ENCODE data around the gene GAS7. TPM values are rescaled to one million over a fixed set of nuclear protein-coding genes. Genes with fewer than 3 reads are reported as not detected.

The GAS7 gene
- total RNA-seq, 2 experiments from 2014 or later, result 0.60 to 1.3 TPM

- peaks cover 7% of the 10 kb centered on the region for H3K9me3 Mint-ChIP-seq (ENCODE audit: low read depth)
- no peaks in the 10 kb centered on the region for H3K36me3 Mint-ChIP-seq (ENCODE audit: low read depth)
- no peak for ATAC-seq
- DNase-seq, result no peak
- no peaks in the 10 kb centered on the region for H3K27me3 Mint-ChIP-seq
- intact Hi-C loops (cut with DNase I, micrococcal nuclease), result loop anchor here in 1 of 2 experiments (10.0 kb wide), 1 partner anchor 61 kb away; no protein-coding TSS in a partner anchor
- H3K27ac Mint-ChIP-seq, result no peak overlapping the region
- ChIA-PET POLR2A (no interaction called here), CTCF (interaction anchor here (0.6 kb wide), 1 partner anchor 161 kb away, joined by 3 read pairs; no protein-coding TSS in a partner anchor)
- H3K4me1 Mint-ChIP-seq, result no peaks in the 10 kb centered on the region
- no peak overlapping the region for H3K4me3 Mint-ChIP-seq
Measured at GRCh38 chr17:10073941-10074340, 124.5 kb downstream of the GAS7 start.

GRCh38 chr17:10072556-10073425 is 125.6 kb downstream of the GAS7 start:
- POLR2A ChIA-PET, result interaction anchor here (0.5 kb wide), 1 partner anchor 13 kb away, joined by 3 read pairs; no protein-coding TSS in a partner anchor
- H3K36me3 Mint-ChIP-seq (ENCODE audit: low read depth), result no peaks in the 10 kb centered on the region
- intact Hi-C loops (cut with DNase I, micrococcal nuclease), result loop anchor here in 1 of 2 experiments (10.0 kb wide), 1 partner anchor 62 kb away; no protein-coding TSS in a partner anchor
- H3K4me3 Mint-ChIP-seq, result no peak overlapping the region
- no peaks in the 10 kb centered on the region for H3K4me1 Mint-ChIP-seq
- no peaks in the 10 kb centered on the region for H3K27me3 Mint-ChIP-seq
- ATAC-seq (no peak), DNase-seq (no peak)
- CTCF ChIA-PET, result no interaction called here
- H3K9me3 Mint-ChIP-seq (ENCODE audit: low read depth), result peaks cover 6% of the 10 kb centered on the region
- no peak overlapping the region for H3K27ac Mint-ChIP-seq

GRCh38 chr17:10072086-10072485 is 126.3 kb downstream of the GAS7 start:
- ATAC-seq (no peak), DNase-seq (no peak)
- Mint-ChIP-seq H3K4me3 (no peak overlapping the region), H3K27me3 (no peaks in the 10 kb centered on the region), H3K36me3 (ENCODE audit: low read depth) (no peaks in the 10 kb centered on the region), H3K9me3 (ENCODE audit: low read depth) (peaks cover under 1% of the 10 kb centered on the region), H3K4me1 (no peaks in the 10 kb centered on the region), H3K27ac (no peak overlapping the region)
- intact Hi-C loops (cut with DNase I, micrococcal nuclease), result loop anchor here in 1 of 2 experiments (10.0 kb wide), 1 partner anchor 63 kb away; no protein-coding TSS in a partner anchor
- POLR2A ChIA-PET, result no interaction called here
- CTCF ChIA-PET, result no interaction called here

GRCh38 chr17:10071141-10071540 is 127.3 kb downstream of the GAS7 start:
- ChIA-PET CTCF (no interaction called here), POLR2A (no interaction called here)
- ATAC-seq, result no peak
- intact Hi-C loops (cut with DNase I, micrococcal nuclease), result loop anchor here in 1 of 2 experiments (10.0 kb wide), 1 partner anchor 64 kb away; no protein-coding TSS in a partner anchor
- Mint-ChIP-seq H3K4me3 (no peak overlapping the region), H3K36me3 (ENCODE audit: low read depth) (no peaks in the 10 kb centered on the region), H3K4me1 (no peaks in the 10 kb centered on the region), H3K27me3 (no peaks in the 10 kb centered on the region), H3K9me3 (ENCODE audit: low read depth) (no peaks in the 10 kb centered on the region), H3K27ac (no peak overlapping the region)
- DNase-seq, result no peak

GRCh38 chr17:10070690-10071089 is 127.7 kb downstream of the GAS7 start:
- CTCF ChIA-PET, result no interaction called here
- Mint-ChIP-seq H3K36me3 (ENCODE audit: low read depth) (no peaks in the 10 kb centered on the region), H3K9me3 (ENCODE audit: low read depth) (no peaks in the 10 kb centered on the region), H3K27ac (no peak overlapping the region), H3K27me3 (no peaks in the 10 kb centered on the region), H3K4me1 (no peaks in the 10 kb centered on the region), H3K4me3 (no peak overlapping the region)
- intact Hi-C loops (cut with DNase I, micrococcal nuclease), result loop anchor here in 1 of 2 experiments (10.0 kb wide), 1 partner anchor 64 kb away; no protein-coding TSS in a partner anchor
- ATAC-seq (no peak), DNase-seq (no peak)
- POLR2A ChIA-PET, result no interaction called here

GRCh38 chr17:10069301-10069700 is 129.1 kb downstream of the GAS7 start:
- no peaks in the 10 kb centered on the region for H3K36me3 Mint-ChIP-seq (ENCODE audit: low read depth)
- H3K4me3 Mint-ChIP-seq, result no peak overlapping the region
- intact Hi-C loops (cut with DNase I, micrococcal nuclease), result no loop called here
- ChIA-PET CTCF (no interaction called here), POLR2A (no interaction called here)
- H3K4me1 Mint-ChIP-seq, result no peaks in the 10 kb centered on the region
- no peaks in the 10 kb centered on the region for H3K27me3 Mint-ChIP-seq
- DNase-seq (no peak), ATAC-seq (no peak)
- no peak overlapping the region for H3K27ac Mint-ChIP-seq
- peaks cover 3% of the 10 kb centered on the region for H3K9me3 Mint-ChIP-seq (ENCODE audit: low read depth)

- ATAC-seq (no peak), DNase-seq (no peak)
- no peak overlapping the region for H3K27ac Mint-ChIP-seq
- peaks cover 3% of the 10 kb centered on the region for H3K9me3 Mint-ChIP-seq (ENCODE audit: low read depth)
- H3K27me3 Mint-ChIP-seq, result no peaks in the 10 kb centered on the region
- no peaks in the 10 kb centered on the region for H3K36me3 Mint-ChIP-seq (ENCODE audit: low read depth)
- intact Hi-C loops (cut with DNase I, micrococcal nuclease), result no loop called here
- POLR2A ChIA-PET, result no interaction called here
- H3K4me1 Mint-ChIP-seq, result peaks cover 7% of the 10 kb centered on the region
- CTCF ChIA-PET, result no interaction called here
- H3K4me3 Mint-ChIP-seq, result no peak overlapping the region
Measured at GRCh38 chr17:10067446-10068143, 130.8 kb downstream of the GAS7 start.

GRCh38 chr17:10064536-10064935 is 133.9 kb downstream of the GAS7 start:
- Mint-ChIP-seq H3K4me1 (peaks cover 7% of the 10 kb centered on the region), H3K36me3 (ENCODE audit: low read depth) (no peaks in the 10 kb centered on the region), H3K4me3 (no peak overlapping the region), H3K27me3 (no peaks in the 10 kb centered on the region), H3K27ac (no peak overlapping the region), H3K9me3 (ENCODE audit: low read depth) (peaks cover 3% of the 10 kb centered on the region)
- CTCF ChIA-PET, result no interaction called here
- ATAC-seq (no peak), DNase-seq (no peak)
- intact Hi-C loops (cut with DNase I, micrococcal nuclease), result no loop called here
- POLR2A ChIA-PET, result no interaction called here

- Mint-ChIP-seq H3K36me3 (ENCODE audit: low read depth) (no peaks in the 10 kb centered on the region), H3K27me3 (no peaks in the 10 kb centered on the region), H3K9me3 (ENCODE audit: low read depth) (peaks cover 3% of the 10 kb centered on the region), H3K27ac (no peak overlapping the region), H3K4me1 (peaks cover 7% of the 10 kb centered on the region), H3K4me3 (no peak overlapping the region)
- ChIA-PET CTCF (no interaction called here), POLR2A (no interaction called here)
- intact Hi-C loops (cut with DNase I, micrococcal nuclease), result no loop called here
- peak; percentile 8 for DNase-seq
- ATAC-seq, result peak; percentile 42
Measured at GRCh38 chr17:10063730-10064241, 134.6 kb downstream of the GAS7 start.

GRCh38 chr17:10062691-10063385 is 135.6 kb downstream of the GAS7 start:
- Mint-ChIP-seq H3K36me3 (ENCODE audit: low read depth) (no peaks in the 10 kb centered on the region), H3K4me1 (peaks cover 7% of the 10 kb centered on the region), H3K4me3 (no peak overlapping the region), H3K27me3 (no peaks in the 10 kb centered on the region), H3K9me3 (ENCODE audit: low read depth) (peaks cover 3% of the 10 kb centered on the region), H3K27ac (no peak overlapping the region)
- POLR2A ChIA-PET, result no interaction called here
- CTCF ChIA-PET, result interaction anchor here (0.6 to 1.2 kb wide), 2 partner anchors 164 to 209 kb away, joined by 3 read pairs; no protein-coding TSS in a partner anchor
- DNase-seq, result no peak
- intact Hi-C loops (cut with DNase I, micrococcal nuclease), result no loop called here
- ATAC-seq, result peak; percentile 36

GRCh38 chr17:10061111-10061845 is 137.1 kb downstream of the GAS7 start:
- Mint-ChIP-seq H3K27me3 (no peaks in the 10 kb centered on the region), H3K4me1 (peaks cover 7% of the 10 kb centered on the region), H3K36me3 (ENCODE audit: low read depth) (no peaks in the 10 kb centered on the region), H3K9me3 (ENCODE audit: low read depth) (peaks cover 3% of the 10 kb centered on the region), H3K4me3 (no peak overlapping the region), H3K27ac (no peak overlapping the region)
- ATAC-seq (no peak), DNase-seq (no peak)
- POLR2A ChIA-PET, result interaction anchor here (0.7 kb wide), 1 partner anchor 73 kb away, joined by 4 read pairs; no protein-coding TSS in a partner anchor
- CTCF ChIA-PET, result no interaction called here
- intact Hi-C loops (cut with DNase I, micrococcal nuclease), result no loop called here

Data from activated CD4-positive, alpha-beta T cell treated with anti-CD3 and anti-CD28 coated beads for 36 hours (primary cell).